ENCODE data around the gene UXS1.

UXS1 gene

GRCh38 chr2:106054880-106055655 lies 139.0 kb downstream of the UXS1 start:
- TF ChIP-seq RAD21 (IDR thresholded peaks at IDR 0.05; ENCODE audit: low read depth) (no peak), FOXM1 (IDR thresholded peaks at IDR 0.05; ENCODE audit: borderline replicate concordance, low read depth) (no peak), EGR1 (IDR thresholded peaks at IDR 0.05) (no peak), TEAD4 (IDR thresholded peaks at IDR 0.05) (no peak), CREB1 (IDR thresholded peaks at IDR 0.05; ENCODE audit: low read depth) (no peak), USF1 (IDR thresholded peaks at IDR 0.05) (no peak), YY1 (IDR thresholded peaks at IDR 0.05; ENCODE audit: low read depth) (no peak), REST (IDR thresholded peaks at IDR 0.05; ENCODE audit: low read depth) (no peak), NFIC (IDR thresholded peaks at IDR 0.05) (no peak), TCF12 (IDR thresholded peaks at IDR 0.05; ENCODE audit: low read depth) (no peak), ZBTB7A (IDR thresholded peaks at IDR 0.05; ENCODE audit: low read depth) (no peak), CEBPB (IDR thresholded peaks at IDR 0.05) (no peak), MAX (IDR thresholded peaks at IDR 0.05) (no peak), EP300 (IDR thresholded peaks at IDR 0.05; ENCODE audit: borderline replicate concordance) (no peak), TAF1 (IDR thresholded peaks at IDR 0.05; ENCODE audit: low read depth) (no peak)

- no peak for TF ChIP-seq USF1 (IDR thresholded peaks at IDR 0.05)
- no peak for TF ChIP-seq TAF1 (IDR thresholded peaks at IDR 0.05; ENCODE audit: low read depth)
- no peak for TF ChIP-seq EP300 (IDR thresholded peaks at IDR 0.05; ENCODE audit: borderline replicate concordance)
- no peak for TF ChIP-seq MAX (IDR thresholded peaks at IDR 0.05)
- TF ChIP-seq EGR1 (IDR thresholded peaks at IDR 0.05): no peak
- TF ChIP-seq FOXM1 (IDR thresholded peaks at IDR 0.05; ENCODE audit: borderline replicate concordance, low read depth): no peak
Measured at GRCh38 chr2:106054321-106054720, 139.8 kb downstream of the UXS1 start.

- TF ChIP-seq NFIC (IDR thresholded peaks at IDR 0.05) (no peak), TCF12 (IDR thresholded peaks at IDR 0.05; ENCODE audit: low read depth) (no peak), YY1 (IDR thresholded peaks at IDR 0.05; ENCODE audit: low read depth) (no peak), EGR1 (IDR thresholded peaks at IDR 0.05) (no peak), CREB1 (IDR thresholded peaks at IDR 0.05; ENCODE audit: low read depth) (no peak), EP300 (IDR thresholded peaks at IDR 0.05; ENCODE audit: borderline replicate concordance) (no peak), MAX (IDR thresholded peaks at IDR 0.05) (no peak), RAD21 (IDR thresholded peaks at IDR 0.05; ENCODE audit: low read depth) (no peak), ZBTB7A (IDR thresholded peaks at IDR 0.05; ENCODE audit: low read depth) (no peak), TEAD4 (IDR thresholded peaks at IDR 0.05) (no peak), TAF1 (IDR thresholded peaks at IDR 0.05; ENCODE audit: low read depth) (no peak), CEBPB (IDR thresholded peaks at IDR 0.05) (no peak), USF1 (IDR thresholded peaks at IDR 0.05) (no peak), FOXM1 (IDR thresholded peaks at IDR 0.05; ENCODE audit: borderline replicate concordance, low read depth) (no peak), REST (IDR thresholded peaks at IDR 0.05; ENCODE audit: low read depth) (no peak)
Measured at GRCh38 chr2:106053581-106053980, 140.5 kb downstream of the UXS1 start.

- peak; percentile 70 for TF ChIP-seq NFIC (IDR thresholded peaks at IDR 0.05)
- TF ChIP-seq TCF12 (IDR thresholded peaks at IDR 0.05; ENCODE audit: low read depth): 0 out of 2 replicates have a peak, but pooled peaks have one; percentile 16
- no peak for TF ChIP-seq TAF1 (IDR thresholded peaks at IDR 0.05; ENCODE audit: low read depth)
- no peak for TF ChIP-seq EP300 (IDR thresholded peaks at IDR 0.05; ENCODE audit: borderline replicate concordance)
- peak; percentile 49; the same call in 1 of the 2 replicates for TF ChIP-seq EGR1 (IDR thresholded peaks at IDR 0.05)
- peak; percentile 68 for TF ChIP-seq TEAD4 (IDR thresholded peaks at IDR 0.05)
Measured at GRCh38 chr2:106053116-106053515, 141.0 kb downstream of the UXS1 start.

- no peak for TF ChIP-seq RAD21 (IDR thresholded peaks at IDR 0.05; ENCODE audit: low read depth)
- no peak for TF ChIP-seq TEAD4 (IDR thresholded peaks at IDR 0.05)
- no peak for TF ChIP-seq MAX (IDR thresholded peaks at IDR 0.05)
- no peak for TF ChIP-seq ZBTB7A (IDR thresholded peaks at IDR 0.05; ENCODE audit: low read depth)
- TF ChIP-seq TCF12 (IDR thresholded peaks at IDR 0.05; ENCODE audit: low read depth): no peak
- no peak for TF ChIP-seq EGR1 (IDR thresholded peaks at IDR 0.05)
- TF ChIP-seq CEBPB (IDR thresholded peaks at IDR 0.05): no peak
- no peak for TF ChIP-seq NFIC (IDR thresholded peaks at IDR 0.05)
- TF ChIP-seq FOXM1 (IDR thresholded peaks at IDR 0.05; ENCODE audit: borderline replicate concordance, low read depth): no peak
- TF ChIP-seq TAF1 (IDR thresholded peaks at IDR 0.05; ENCODE audit: low read depth): no peak
- TF ChIP-seq USF1 (IDR thresholded peaks at IDR 0.05): no peak
- TF ChIP-seq YY1 (IDR thresholded peaks at IDR 0.05; ENCODE audit: low read depth): no peak
- no peak for TF ChIP-seq CREB1 (IDR thresholded peaks at IDR 0.05; ENCODE audit: low read depth)
- no peak for TF ChIP-seq REST (IDR thresholded peaks at IDR 0.05; ENCODE audit: low read depth)
- no peak for TF ChIP-seq EP300 (IDR thresholded peaks at IDR 0.05; ENCODE audit: borderline replicate concordance)
Measured at GRCh38 chr2:106044859-106045258, 149.2 kb downstream of the UXS1 start.
